Transverse colon (tissue), 4 donors: ENCODE results near the gene CCDC188.

Experiments used
- CTCF ChIP-seq, 5 experiments: fragments of 200-600 bp in 3 of 5; fragments of 450-650 bp in 2 of 5; sonication (generic) in 3 of 5; IDR thresholded peaks; 1 replicate in 2 of 5; 2 replicates in 3 of 5; pipeline ENCODE4 v1.5.1; 2016 to 2017; ENCODE audit warnings: antibody characterized with exemption in 5 of 5, inconsistent platforms in 3 of 5, mild to moderate bottlenecking in 2 of 5, moderate library complexity in 1 of 5
- POLR2A ChIP-seq: fragments of 450-650 bp; IDR thresholded peaks from one replicate; pipeline ENCODE4 v1.6.1; 2016; ENCODE audit warnings: antibody characterized with exemption, mild to moderate bottlenecking, moderate library complexity
- POLR2AphosphoS5 ChIP-seq, 3 donors: sonication (generic); formaldehyde crosslinking; IDR thresholded peaks; one replicate each; pipeline ENCODE4 v1.6.1; 2016; ENCODE audit warnings: antibody characterized with exemption in 3 of 3

- TF ChIP-seq POLR2AphosphoS5 (IDR thresholded peaks at IDR 0.05): no peak
- TF ChIP-seq CTCF (IDR thresholded peaks at IDR 0.05): no peak
- no peak for TF ChIP-seq POLR2A
Measured at GRCh38 chr22:20117633-20118299, 33.1 kb downstream of the CCDC188 start.
